ENCODE measurements around the gene GABRB1. TPM values are rescaled to one million over a fixed set of nuclear protein-coding genes. Genes with fewer than 3 reads are reported as not detected.

Gene GABRB1
- total RNA-seq, 1 experiment from 2014 or later, result not detected

DNA sequence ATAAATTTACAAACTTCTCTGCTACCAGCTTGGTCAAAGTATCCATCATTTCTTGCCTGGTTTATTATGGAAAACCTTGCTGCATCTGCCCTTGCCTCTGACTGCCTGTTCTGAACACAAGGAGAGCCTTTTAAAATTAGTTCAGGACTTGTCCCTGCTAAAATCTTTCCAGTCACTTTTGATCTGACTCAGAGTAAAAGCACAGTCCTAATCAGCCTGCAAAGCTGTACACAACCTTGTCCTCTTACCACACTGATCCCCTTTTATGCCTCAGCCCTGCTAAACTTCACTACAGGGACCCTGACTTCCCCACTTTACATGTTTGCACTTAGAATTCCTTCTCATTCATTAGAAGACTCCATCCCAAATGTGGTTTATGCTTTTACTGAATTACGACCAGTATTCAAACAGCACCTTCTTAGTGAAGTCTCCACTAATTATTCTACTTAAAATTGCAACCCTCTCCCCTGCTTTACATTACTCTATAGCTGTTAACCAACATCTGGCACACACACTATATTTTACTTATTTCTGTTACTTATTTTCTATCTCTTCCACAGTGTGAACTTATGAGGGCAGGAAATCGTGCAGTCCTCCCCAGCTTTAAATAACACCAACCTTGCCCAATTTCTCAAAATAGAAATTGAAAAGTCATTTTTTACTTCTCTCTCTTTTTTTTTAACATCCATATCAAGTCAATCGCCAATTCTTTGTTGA, 44.3 kb upstream of the GABRB1 start:
- no TSS peak for BruUV-seq (replicated peaks)

GRCh38 chr4:46992338-46992737, 39.0 kb upstream of the GABRB1 start:
- H3K9me2 ChIP-seq (replicated peaks; ENCODE audit: low read length), result no peaks in the 10 kb centered on the region
- H3K27ac ChIP-seq (ENCODE audit: low read length), result no peak overlapping the region
- H4K20me1 ChIP-seq (ENCODE audit: low read length), result no peaks in the 10 kb centered on the region
- H3F3A ChIP-seq (ENCODE audit: low read length, unreplicated experiment), result no peaks in the 10 kb centered on the region
- no peaks in the 10 kb centered on the region for H3K9me3 ChIP-seq (ENCODE audit: low read length)
- H2AFZ ChIP-seq (ENCODE audit: low read length), result no peak overlapping the region
- H3K9ac ChIP-seq (ENCODE audit: low read length), result no peak overlapping the region
- no peak for ATAC-seq
- H3K4me3 ChIP-seq (ENCODE audit: low read length), result no peak overlapping the region
- CTCF ChIA-PET, result no interaction called here
- no peak for TF ChIP-seq EZH2phosphoT487 (IDR thresholded peaks at IDR 0.05; ENCODE audit: borderline replicate concordance, low read length)
- TF ChIP-seq EZH2 (IDR thresholded peaks at IDR 0.05; ENCODE audit: low read length, unreplicated experiment), result no peak
- TF ChIP-seq, protein P1, sequence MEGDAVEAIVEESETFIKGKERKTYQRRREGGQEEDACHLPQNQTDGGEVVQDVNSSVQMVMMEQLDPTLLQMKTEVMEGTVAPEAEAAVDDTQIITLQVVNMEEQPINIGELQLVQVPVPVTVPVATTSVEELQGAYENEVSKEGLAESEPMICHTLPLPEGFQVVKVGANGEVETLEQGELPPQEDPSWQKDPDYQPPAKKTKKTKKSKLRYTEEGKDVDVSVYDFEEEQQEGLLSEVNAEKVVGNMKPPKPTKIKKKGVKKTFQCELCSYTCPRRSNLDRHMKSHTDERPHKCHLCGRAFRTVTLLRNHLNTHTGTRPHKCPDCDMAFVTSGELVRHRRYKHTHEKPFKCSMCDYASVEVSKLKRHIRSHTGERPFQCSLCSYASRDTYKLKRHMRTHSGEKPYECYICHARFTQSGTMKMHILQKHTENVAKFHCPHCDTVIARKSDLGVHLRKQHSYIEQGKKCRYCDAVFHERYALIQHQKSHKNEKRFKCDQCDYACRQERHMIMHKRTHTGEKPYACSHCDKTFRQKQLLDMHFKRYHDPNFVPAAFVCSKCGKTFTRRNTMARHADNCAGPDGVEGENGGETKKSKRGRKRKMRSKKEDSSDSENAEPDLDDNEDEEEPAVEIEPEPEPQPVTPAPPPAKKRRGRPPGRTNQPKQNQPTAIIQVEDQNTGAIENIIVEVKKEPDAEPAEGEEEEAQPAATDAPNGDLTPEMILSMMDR (conservative IDR thresholded peaks at IDR 0.05; ENCODE audit: low read depth, low read length), result no peak
- no peak overlapping the region for H3K4me2 ChIP-seq (ENCODE audit: low read length)
- H3K79me2 ChIP-seq (ENCODE audit: low read length), result no peaks in the 10 kb centered on the region
- POLR2A ChIA-PET (ENCODE audit: unreplicated experiment), result no interaction called here
- no peak for DNase-seq
- H3K27me3 ChIP-seq (ENCODE audit: low read length), result peaks cover 15% of the 10 kb centered on the region
- BruUV-seq (replicated peaks), result no TSS peak
- intact Hi-C loops (cut with micrococcal nuclease), result no loop called here
- H3K4me1 ChIP-seq (ENCODE audit: insufficient read depth, low read length), result no peaks in the 10 kb centered on the region
- no peaks in the 10 kb centered on the region for H3K36me3 ChIP-seq (ENCODE audit: low read depth, low read length)

More for the DNA sequence above, 44.3 kb upstream of the GABRB1 start:
- DNase-seq (no peak), ATAC-seq (no peak)
- H2AFZ ChIP-seq (ENCODE audit: low read length), result no peak overlapping the region
- H3K9me3 ChIP-seq (ENCODE audit: low read length), result no peaks in the 10 kb centered on the region
- no peak overlapping the region for H3K9ac ChIP-seq (ENCODE audit: low read length)
- intact Hi-C loops (cut with micrococcal nuclease), result no loop called here
- 0 out of 2 replicates have a peak, but pooled peaks cover 6% of the 10 kb centered on the region for H3K27me3 ChIP-seq (ENCODE audit: low read length)
- no peaks in the 10 kb centered on the region for H3K4me1 ChIP-seq (ENCODE audit: insufficient read depth, low read length)
- no peaks in the 10 kb centered on the region for H3F3A ChIP-seq (ENCODE audit: low read length, unreplicated experiment)
- no peaks in the 10 kb centered on the region for H3K9me2 ChIP-seq (replicated peaks; ENCODE audit: low read length)
- H3K4me3 ChIP-seq (ENCODE audit: low read length), result no peak overlapping the region
- no peak overlapping the region for H3K4me2 ChIP-seq (ENCODE audit: low read length)
- H3K27ac ChIP-seq (ENCODE audit: low read length), result no peak overlapping the region
- no peak for TF ChIP-seq EZH2phosphoT487 (IDR thresholded peaks at IDR 0.05; ENCODE audit: borderline replicate concordance, low read length)
- no peaks in the 10 kb centered on the region for H4K20me1 ChIP-seq (ENCODE audit: low read length)
- H3K36me3 ChIP-seq (ENCODE audit: low read depth, low read length), result no peaks in the 10 kb centered on the region
- no peaks in the 10 kb centered on the region for H3K79me2 ChIP-seq (ENCODE audit: low read length)
- ChIA-PET POLR2A (ENCODE audit: unreplicated experiment) (no interaction called here), CTCF (no interaction called here)

DNA sequence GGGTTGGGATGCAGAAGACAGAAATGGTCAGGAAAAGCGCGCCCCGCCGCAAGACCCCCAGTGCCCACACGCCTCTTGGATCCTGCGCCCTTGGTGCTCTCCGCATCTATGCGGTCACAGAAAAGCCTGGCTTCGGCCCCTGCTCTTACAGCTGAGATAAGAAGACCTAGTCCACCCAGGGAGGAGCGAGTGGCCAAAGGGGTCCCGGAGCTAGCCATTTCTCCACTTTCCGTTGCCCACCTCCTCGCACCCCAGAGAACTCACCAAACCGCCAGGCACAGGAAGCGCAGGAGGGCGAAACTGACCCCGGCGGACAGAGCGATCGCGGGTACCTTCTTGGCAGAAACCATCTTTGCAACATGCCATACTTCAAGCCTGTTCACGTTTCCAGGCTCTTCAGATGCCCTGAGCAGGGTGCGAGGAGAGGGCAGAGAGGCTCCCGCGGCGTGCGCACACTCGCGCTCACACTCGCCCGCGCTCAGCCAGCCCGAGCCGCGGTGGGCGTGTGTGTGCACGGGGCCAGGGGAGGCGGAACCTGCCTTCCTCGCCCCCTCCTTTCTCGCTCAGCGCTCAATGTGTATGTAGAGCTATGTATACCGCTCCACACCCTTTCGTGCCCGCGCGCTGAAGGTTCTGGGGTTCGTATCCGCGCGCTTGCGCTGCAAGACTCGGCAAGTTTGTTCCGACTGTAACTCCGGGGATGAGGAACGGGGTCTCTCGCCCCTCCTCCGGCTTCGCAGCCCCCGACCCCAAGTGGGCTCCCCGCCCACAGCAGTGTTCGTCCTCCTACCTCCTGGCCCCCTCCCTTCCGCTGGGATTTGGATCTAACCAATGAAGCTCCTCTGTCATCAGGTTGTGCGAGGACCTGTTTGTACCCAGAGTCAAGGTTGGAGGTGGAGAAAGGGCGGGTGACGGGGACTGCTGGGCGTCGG, 38.0 kb upstream of the GABRB1 start, which contains the start of gene GABRA4:
TSS of gene GABRA4 (minus strand) at position 507 of the 932 bp plus-strand sequence. CDS start at position 350, 157 bp downstream.
- H3K4me2 ChIP-seq (ENCODE audit: low read length), result no peak within 1 kb of the TSS

More for the DNA sequence above, 38.0 kb upstream of the GABRB1 start, which contains the start of gene GABRA4:
- no peak for ATAC-seq
- no peaks in the 10 kb centered on the region for H4K20me1 ChIP-seq (ENCODE audit: low read length)
- no peak within 1 kb of the TSS for H2AFZ ChIP-seq (ENCODE audit: low read length)
- ChIA-PET POLR2A (ENCODE audit: unreplicated experiment) (no interaction called here), CTCF (no interaction called here)
- H3K4me1 ChIP-seq (ENCODE audit: insufficient read depth, low read length), result no peaks in the 10 kb centered on the region
- intact Hi-C loops (cut with micrococcal nuclease), result no loop called here
- no peak within 1 kb of the TSS for H3K9ac ChIP-seq (ENCODE audit: low read length)
- no peak within 1 kb of the TSS for H3K27ac ChIP-seq (ENCODE audit: low read length)
- no peak within 1 kb of the TSS for H3K4me3 ChIP-seq (ENCODE audit: low read length)
- H3K36me3 ChIP-seq (ENCODE audit: low read depth, low read length), result no peaks in the 10 kb centered on the region
- H3K9me3 ChIP-seq (ENCODE audit: low read length), result no peaks in the 10 kb centered on the region
- no peaks in the 10 kb centered on the region for H3K79me2 ChIP-seq (ENCODE audit: low read length)
- peaks cover 15% of the 10 kb centered on the region for H3K27me3 ChIP-seq (ENCODE audit: low read length)
- H3K9me2 ChIP-seq (replicated peaks; ENCODE audit: low read length), result no peaks in the 10 kb centered on the region
- BruUV-seq (replicated peaks), result no TSS peak
- TF ChIP-seq EZH2 (IDR thresholded peaks at IDR 0.05; ENCODE audit: low read length, unreplicated experiment) (no peak), EZH2phosphoT487 (IDR thresholded peaks at IDR 0.05; ENCODE audit: borderline replicate concordance, low read length) (no peak)
- TF ChIP-seq, protein P1 (conservative IDR thresholded peaks at IDR 0.05; ENCODE audit: low read depth, low read length), result no peak
- no peaks in the 10 kb centered on the region for H3F3A ChIP-seq (ENCODE audit: low read length, unreplicated experiment)
- DNase-seq, result no peak
